Epidermal melanocyte (primary cell): Measurements from ENCODE around the gene TMEM123.

Experiments used
- DNase-seq: peaks from one replicate; pipeline ENCODE4 v3.0.0; 2011; ENCODE audit warnings: low spot score; ENCODE audit not compliant: insufficient read length

The TMEM123 gene

GRCh38 chr11:102472127-102472526, 19.6 kb upstream of the TMEM123 start:
- no peak for DNase-seq

GRCh38 chr11:102471474-102471873, 18.9 kb upstream of the TMEM123 start:
- no peak for DNase-seq

- DNase-seq = no peak
Measured at GRCh38 chr11:102470251-102470650, 17.7 kb upstream of the TMEM123 start.

GRCh38 chr11:102469196-102469821, 16.7 kb upstream of the TMEM123 start:
- no peak for DNase-seq

- DNase-seq = no peak
Measured at GRCh38 chr11:102468616-102469195, 16.1 kb upstream of the TMEM123 start.

GRCh38 chr11:102467853-102468580, 15.5 kb upstream of the TMEM123 start:
- DNase-seq = no peak

- no peak for DNase-seq
Measured at GRCh38 chr11:102467080-102467708, 14.6 kb upstream of the TMEM123 start.

DNA sequence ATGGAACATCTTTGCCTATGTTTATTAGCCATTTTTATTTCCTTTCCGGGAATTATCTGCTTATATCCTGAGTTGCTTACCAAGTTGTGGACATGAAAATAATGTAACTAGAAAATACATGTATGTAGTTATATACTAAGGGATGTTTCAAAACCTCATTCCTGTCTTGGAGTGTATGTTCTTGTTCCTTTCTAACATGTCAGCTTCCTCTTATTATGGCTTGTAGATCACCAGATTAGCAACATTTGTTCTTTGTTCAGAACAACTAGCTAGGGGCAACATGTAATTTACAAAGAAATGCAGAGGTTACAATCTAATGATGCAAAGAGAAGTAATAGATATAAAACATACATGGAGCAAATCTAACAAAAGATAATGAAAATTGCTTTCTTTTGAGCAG, 13.1 kb upstream of the TMEM123 start:
- DNase-seq = no peak

DNA sequence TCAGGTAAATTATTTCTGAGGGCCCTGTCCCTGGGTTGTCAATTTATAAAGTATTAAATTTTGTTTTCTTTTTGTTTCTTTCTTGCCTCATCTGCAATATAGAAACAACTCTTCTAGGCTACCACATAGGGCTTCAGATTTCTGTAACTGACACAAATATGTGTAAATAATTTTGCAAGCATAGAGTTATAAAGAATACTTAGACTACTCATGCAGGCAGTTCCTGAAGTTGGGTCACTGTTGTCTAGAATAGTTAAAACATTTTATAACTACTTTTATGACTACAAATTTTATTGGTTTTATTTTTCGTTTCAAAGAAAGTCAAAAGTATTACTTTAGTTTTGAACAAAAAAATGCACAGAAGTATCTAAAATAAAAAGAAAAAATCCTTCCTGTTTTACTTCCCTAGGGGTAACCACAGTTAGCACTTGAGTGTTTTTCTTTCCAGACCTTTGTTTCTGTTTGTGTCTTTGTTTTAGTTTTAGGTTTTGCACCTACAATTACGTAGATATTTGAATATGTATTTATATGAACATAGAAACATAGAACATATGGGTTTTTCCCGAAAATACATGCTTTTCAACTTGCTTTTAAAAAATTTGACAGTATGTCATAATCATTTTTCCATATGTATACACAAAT, 12.4 kb upstream of the TMEM123 start:
- DNase-seq = no peak

DNA sequence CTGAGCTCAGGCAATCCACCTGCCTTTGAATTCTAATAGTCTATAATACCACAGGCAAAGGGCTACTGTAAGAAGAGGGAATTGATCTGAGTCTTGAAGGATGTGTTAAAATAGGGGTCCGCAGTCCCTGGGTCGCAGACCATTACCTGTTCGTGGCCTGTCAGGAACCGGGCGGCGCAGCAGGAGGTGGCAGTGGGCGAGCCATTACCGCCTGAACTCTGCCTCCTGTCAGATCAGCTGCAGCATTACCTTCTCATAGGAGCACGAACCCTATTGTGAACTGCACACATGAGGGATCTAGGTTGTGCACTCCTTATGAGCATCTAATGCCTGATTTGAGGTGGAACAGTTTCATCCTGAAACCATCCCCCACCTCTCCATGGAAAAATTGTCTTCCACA, 11.5 kb upstream of the TMEM123 start:
- DNase-seq = no peak

DNA sequence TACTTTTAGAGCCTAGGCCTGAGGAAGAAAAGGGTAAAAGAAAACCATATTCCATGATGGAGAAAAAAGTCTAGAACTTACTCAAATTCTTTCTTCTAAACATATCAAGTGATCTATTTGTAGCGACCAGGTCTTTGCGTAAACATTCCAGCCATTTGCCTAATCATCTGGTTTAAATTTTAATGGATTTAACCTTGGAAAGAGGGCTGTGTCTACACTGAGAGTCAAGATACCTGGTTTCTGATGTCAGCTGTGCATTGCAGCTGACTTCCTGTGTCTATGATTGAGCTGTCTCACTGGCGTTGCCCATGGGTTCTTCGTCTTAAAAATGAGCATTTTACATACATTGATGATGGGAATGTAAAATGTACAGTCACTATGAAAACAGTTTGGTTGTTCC, 10.0 kb upstream of the TMEM123 start:
- no peak for DNase-seq

DNA sequence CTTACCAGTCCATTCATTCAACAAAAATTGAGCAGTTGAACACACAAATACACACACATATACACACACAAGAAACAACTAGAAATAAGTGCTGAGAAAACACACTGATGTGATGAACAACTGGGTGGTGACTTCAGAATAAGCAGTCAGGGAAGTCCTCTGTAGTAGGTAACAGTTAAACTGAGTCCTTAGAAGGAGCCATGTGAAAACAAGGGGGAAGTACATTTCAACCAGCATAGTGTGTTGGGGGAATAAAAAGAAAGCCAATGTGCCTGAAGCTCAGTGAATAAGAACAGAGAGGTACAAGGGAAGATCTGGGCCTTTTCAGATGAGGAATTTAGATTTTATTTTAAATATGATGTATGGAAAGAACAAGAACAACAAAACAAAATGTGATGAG, 6.8 kb upstream of the TMEM123 start:
- no peak for DNase-seq

GRCh38 chr11:102458548-102458947, 6.0 kb upstream of the TMEM123 start:
- no peak for DNase-seq

DNA sequence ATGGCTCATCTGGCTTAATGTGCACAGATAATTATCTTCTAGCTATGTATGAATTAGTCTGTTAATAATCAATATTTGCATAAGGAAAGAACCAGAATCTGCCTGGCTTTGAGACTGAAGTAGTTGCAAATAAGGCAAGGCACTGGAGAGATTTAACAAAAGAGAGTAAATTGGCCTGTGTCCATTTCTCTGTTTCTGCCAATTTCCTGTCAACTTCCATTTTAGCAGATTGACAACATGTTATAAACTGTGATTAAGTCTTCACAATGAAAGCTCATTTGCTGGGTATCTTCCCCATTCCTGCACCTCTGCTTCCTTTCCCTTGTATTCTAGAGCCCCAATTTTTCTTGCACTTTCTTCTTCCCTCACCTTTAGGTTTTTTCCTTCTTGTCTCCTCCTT, 5.3 kb upstream of the TMEM123 start:
- no peak for DNase-seq

GRCh38 chr11:102457056-102457677, 4.6 kb upstream of the TMEM123 start:
- no peak for DNase-seq

- DNase-seq = no peak
Measured at GRCh38 chr11:102456381-102456780, 3.8 kb upstream of the TMEM123 start.

DNA sequence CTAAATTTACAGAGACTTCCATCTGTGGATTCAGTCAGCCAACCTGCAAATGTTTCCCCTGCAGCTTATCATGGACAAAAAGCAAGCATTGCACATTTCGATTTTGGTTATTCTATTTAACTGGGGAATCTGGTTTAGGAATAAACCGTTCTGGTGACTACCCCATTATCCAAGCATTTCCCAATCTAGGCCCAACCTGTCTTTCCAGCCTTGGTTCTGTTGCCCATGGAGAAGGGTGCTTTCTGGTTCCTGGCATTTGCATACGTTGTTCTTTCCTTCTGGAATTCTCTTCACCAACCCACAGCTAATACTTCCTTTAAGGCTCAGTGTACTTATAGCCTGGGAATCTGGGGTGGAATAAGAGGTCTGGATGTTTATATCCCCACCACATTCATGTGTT, 1.4 kb upstream of the TMEM123 start:
- DNase-seq = no peak

- no peak for DNase-seq
Measured at GRCh38 chr11:102453302-102453695, 734 bp upstream of the TMEM123 start.

DNA sequence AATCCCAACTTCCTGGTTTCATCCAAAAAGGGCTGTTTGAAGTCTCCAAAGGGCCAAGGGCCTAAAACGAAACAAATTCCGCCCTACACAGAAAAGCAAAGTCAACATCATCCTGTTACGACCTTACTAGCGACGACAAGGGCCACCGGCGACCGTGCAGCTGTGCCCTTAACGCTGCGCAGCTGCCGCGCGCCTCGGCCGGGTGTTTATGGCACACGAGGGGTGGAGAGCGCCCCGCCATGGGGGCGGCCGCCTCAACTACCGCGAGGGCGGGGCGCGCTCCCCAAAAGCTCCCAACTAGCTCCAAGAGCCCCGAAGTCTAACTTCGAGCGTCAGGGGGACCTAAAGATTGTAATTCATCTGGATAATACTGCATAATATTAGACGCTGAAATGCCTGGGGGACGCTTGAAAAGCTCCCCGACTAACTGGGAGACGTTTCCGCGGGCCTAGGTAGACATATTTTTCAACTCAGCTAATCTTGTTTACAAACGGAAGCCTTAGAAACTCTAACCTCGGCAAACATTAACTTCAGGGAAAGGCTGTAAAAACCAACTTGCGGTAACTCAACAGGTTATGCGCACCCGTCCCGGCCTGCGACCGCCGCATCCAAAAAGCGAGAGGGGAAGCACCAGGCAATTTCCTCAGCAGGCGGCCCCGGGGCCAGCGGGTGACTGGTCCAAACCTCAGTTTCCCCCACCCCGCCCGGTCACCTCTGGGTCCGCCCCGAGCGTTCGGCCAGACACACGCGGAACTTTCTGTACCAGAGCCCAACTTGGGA, 694 bp downstream of the TMEM123 start:
- DNase-seq = no peak

- DNase-seq = no peak
Measured at GRCh38 chr11:102451041-102451680, 1.4 kb downstream of the TMEM123 start.
